ENCODE measurements around the gene ARID4B.
A peak's percentile ranks its signal among the peaks of the same experiment; 100 is the strongest.

Gene ARID4B

GRCh38 chr1:235128456-235129328 lies 199.3 kb downstream of the ARID4B start, which contains the start of gene TOMM20 (continued):
- 0 out of 2 replicates have a peak, but pooled peaks have one; percentile 23 for TF ChIP-seq ZNF121 (tag by site-specific recombination; IDR thresholded peaks at IDR 0.05)
- no peak for TF ChIP-seq ZBTB7A (tag by site-specific recombination; IDR thresholded peaks at IDR 0.05; ENCODE audit: low read depth)
- TF ChIP-seq, protein P1, sequence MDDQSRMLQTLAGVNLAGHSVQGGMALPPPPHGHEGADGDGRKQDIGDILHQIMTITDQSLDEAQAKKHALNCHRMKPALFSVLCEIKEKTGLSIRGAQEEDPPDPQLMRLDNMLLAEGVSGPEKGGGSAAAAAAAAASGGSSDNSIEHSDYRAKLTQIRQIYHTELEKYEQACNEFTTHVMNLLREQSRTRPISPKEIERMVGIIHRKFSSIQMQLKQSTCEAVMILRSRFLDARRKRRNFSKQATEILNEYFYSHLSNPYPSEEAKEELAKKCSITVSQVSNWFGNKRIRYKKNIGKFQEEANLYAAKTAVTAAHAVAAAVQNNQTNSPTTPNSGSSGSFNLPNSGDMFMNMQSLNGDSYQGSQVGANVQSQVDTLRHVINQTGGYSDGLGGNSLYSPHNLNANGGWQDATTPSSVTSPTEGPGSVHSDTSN (CRISPR knock-in tag; IDR thresholded peaks at IDR 0.05), result no peak; the same call in 1 of the 2 replicates
- TF ChIP-seq ZSCAN18 (tag by site-specific recombination; IDR thresholded peaks at IDR 0.05), result no peak
- TF ChIP-seq, protein P2, sequence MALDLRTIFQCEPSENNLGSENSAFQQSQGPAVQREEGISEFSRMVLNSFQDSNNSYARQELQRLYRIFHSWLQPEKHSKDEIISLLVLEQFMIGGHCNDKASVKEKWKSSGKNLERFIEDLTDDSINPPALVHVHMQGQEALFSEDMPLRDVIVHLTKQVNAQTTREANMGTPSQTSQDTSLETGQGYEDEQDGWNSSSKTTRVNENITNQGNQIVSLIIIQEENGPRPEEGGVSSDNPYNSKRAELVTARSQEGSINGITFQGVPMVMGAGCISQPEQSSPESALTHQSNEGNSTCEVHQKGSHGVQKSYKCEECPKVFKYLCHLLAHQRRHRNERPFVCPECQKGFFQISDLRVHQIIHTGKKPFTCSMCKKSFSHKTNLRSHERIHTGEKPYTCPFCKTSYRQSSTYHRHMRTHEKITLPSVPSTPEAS (tag by site-specific recombination; IDR thresholded peaks at IDR 0.05), result peak; percentile 56; the same call in 1 of the 2 replicates
- peak; percentile 88 for TF ChIP-seq ZBTB10 (tag by site-specific recombination; IDR thresholded peaks at IDR 0.05)
- no peak for TF ChIP-seq PRDM4 (tag by site-specific recombination; IDR thresholded peaks at IDR 0.05)
- TF ChIP-seq ZBTB17 (tag by site-specific recombination; IDR thresholded peaks at IDR 0.05), result peak; percentile 98
- TF ChIP-seq ZNF555 (tag by site-specific recombination; conservative IDR thresholded peaks at IDR 0.05), result no peak
- TF ChIP-seq, protein P3, sequence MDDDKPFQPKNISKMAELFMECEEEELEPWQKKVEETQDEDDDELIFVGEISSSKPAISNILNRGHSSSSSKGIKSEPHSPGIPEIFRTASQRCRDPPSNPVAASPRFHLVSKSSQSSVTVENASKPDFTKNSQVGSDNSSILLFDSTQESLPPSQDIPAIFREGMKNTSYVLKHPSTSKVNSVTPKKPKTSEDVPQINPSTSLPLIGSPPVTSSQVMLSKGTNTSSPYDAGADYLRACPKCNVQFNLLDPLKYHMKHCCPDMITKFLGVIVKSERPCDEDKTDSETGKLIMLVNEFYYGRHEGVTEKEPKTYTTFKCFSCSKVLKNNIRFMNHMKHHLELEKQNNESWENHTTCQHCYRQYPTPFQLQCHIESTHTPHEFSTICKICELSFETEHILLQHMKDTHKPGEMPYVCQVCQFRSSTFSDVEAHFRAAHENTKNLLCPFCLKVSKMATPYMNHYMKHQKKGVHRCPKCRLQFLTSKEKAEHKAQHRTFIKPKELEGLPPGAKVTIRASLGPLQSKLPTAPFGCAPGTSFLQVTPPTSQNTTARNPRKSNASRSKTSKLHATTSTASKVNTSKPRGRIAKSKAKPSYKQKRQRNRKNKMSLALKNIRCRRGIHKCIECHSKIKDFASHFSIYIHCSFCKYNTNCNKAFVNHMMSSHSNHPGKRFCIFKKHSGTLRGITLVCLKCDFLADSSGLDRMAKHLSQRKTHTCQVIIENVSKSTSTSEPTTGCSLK (tag by site-specific recombination; IDR thresholded peaks at IDR 0.05), result no peak
- no peak for TF ChIP-seq ZNF302 (tag by site-specific recombination; IDR thresholded peaks at IDR 0.05; ENCODE audit: low read depth)
- no peak for TF ChIP-seq ZNF404 (tag by site-specific recombination; IDR thresholded peaks at IDR 0.05)
- TF ChIP-seq GLI4 (tag by site-specific recombination; IDR thresholded peaks at IDR 0.05), result 0 out of 2 replicates have a peak, but pooled peaks have one; percentile 29
- TF ChIP-seq, protein P4, sequence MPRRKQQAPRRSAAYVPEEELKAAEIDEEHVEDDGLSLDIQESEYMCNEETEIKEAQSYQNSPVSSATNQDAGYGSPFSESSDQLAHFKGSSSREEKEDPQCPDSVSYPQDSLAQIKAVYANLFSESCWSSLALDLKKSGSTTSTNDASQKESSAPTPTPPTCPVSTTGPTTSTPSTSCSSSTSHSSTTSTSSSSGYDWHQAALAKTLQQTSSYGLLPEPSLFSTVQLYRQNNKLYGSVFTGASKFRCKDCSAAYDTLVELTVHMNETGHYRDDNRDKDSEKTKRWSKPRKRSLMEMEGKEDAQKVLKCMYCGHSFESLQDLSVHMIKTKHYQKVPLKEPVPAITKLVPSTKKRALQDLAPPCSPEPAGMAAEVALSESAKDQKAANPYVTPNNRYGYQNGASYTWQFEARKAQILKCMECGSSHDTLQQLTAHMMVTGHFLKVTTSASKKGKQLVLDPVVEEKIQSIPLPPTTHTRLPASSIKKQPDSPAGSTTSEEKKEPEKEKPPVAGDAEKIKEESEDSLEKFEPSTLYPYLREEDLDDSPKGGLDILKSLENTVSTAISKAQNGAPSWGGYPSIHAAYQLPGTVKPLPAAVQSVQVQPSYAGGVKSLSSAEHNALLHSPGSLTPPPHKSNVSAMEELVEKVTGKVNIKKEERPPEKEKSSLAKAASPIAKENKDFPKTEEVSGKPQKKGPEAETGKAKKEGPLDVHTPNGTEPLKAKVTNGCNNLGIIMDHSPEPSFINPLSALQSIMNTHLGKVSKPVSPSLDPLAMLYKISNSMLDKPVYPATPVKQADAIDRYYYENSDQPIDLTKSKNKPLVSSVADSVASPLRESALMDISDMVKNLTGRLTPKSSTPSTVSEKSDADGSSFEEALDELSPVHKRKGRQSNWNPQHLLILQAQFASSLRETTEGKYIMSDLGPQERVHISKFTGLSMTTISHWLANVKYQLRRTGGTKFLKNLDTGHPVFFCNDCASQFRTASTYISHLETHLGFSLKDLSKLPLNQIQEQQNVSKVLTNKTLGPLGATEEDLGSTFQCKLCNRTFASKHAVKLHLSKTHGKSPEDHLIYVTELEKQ (tag by site-specific recombination; IDR thresholded peaks at IDR 0.05; ENCODE audit: borderline replicate concordance), result no peak; the same call in none of the 2 replicates
- peak; percentile 69; the same call in 1 of the 2 replicates for TF ChIP-seq ZSCAN23 (tag by site-specific recombination; IDR thresholded peaks at IDR 0.05)
- TF ChIP-seq ZNF596 (tag by site-specific recombination; IDR thresholded peaks at IDR 0.05), result no peak; the same call in 1 of the 2 replicates
- TF ChIP-seq ZNF621 (tag by site-specific recombination; IDR thresholded peaks at IDR 0.05), result no peak
- peak; percentile 94 for TF ChIP-seq ZNF18 (tag by site-specific recombination; IDR thresholded peaks at IDR 0.05)
- no peak for TF ChIP-seq ZNF184 (tag by site-specific recombination; IDR thresholded peaks at IDR 0.05)
- no peak for TF ChIP-seq ZNF16 (tag by site-specific recombination; IDR thresholded peaks at IDR 0.05; ENCODE audit: low read depth)
